GM12874 (cell line): ENCODE data around the gene TXLNA.

Experiments
- TF ChIP-seq, protein P1 (sequence below): IDR thresholded peaks from 2 replicates; pipeline ENCODE4 v1.5.1; 2011; ENCODE audit warnings: low read depth, mild to moderate bottlenecking, control low read depth, low read length, moderate library complexity; ENCODE audit not compliant: insufficient read depth

Gene TXLNA

DNA sequence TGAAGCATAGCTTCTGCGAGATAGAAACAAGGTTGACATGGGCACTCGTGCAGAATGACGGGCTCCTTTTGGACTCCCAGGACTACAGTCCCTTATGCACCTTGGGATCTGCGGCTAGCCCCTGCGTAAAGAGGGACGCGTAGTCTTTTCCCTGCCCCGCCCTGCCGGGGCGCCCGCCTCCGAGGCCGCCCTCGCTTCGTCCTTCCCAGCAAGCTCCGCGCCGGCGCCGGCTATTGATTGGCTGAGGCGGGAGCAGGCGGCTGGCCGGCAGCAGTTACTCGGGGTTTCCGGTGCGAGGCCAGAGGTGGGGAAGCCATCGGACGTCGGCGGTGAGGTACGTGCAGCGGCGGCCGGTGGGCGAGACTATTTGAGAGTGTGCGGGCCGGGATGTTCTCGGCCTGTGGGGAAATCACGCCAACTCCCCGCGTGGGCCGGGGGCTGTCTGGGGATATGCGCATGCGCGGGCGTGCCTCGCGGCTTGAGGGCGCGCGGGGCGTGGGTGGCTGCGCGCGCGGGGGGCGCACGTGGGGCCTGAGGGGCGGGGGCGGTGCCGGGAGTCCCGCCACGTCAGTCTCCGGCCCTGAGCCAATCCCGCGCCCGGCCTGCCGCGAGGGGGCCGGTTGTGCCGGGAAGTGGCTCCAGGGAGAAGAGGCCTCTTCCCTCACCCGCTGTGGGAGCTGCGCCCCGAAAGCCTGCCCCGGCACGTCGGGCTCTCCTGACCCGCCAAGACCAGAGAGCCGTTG lies at the start of gene TXLNA:
Gene TXLNA, plus strand, starts transcription at position 233 of the 743 bp plus-strand sequence. CDS start 671 bp downstream, outside the sequence.
- TF ChIP-seq, protein P1, sequence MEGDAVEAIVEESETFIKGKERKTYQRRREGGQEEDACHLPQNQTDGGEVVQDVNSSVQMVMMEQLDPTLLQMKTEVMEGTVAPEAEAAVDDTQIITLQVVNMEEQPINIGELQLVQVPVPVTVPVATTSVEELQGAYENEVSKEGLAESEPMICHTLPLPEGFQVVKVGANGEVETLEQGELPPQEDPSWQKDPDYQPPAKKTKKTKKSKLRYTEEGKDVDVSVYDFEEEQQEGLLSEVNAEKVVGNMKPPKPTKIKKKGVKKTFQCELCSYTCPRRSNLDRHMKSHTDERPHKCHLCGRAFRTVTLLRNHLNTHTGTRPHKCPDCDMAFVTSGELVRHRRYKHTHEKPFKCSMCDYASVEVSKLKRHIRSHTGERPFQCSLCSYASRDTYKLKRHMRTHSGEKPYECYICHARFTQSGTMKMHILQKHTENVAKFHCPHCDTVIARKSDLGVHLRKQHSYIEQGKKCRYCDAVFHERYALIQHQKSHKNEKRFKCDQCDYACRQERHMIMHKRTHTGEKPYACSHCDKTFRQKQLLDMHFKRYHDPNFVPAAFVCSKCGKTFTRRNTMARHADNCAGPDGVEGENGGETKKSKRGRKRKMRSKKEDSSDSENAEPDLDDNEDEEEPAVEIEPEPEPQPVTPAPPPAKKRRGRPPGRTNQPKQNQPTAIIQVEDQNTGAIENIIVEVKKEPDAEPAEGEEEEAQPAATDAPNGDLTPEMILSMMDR = no peak

DNA sequence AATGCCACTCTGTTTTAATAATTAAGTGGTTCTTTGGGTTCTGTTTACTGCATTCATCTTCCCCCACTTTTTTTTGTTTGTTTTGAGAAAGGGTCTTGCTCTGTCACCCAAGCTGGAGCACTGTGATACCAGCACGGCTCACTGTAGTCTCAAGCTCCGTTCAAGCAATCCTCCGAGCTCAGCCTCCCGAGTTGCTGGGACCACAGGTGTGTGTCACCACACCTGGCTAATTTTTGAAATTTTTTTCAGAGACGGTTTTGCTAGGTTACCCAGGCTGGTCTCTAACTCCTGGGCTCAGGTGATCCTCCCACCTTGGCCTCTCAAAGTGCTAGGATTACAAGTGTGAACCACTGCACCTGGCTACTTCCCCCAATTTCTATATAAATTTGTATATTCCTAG lies 42.4 kb upstream of the TXLNA start:
- TF ChIP-seq, protein P1 = no peak

DNA sequence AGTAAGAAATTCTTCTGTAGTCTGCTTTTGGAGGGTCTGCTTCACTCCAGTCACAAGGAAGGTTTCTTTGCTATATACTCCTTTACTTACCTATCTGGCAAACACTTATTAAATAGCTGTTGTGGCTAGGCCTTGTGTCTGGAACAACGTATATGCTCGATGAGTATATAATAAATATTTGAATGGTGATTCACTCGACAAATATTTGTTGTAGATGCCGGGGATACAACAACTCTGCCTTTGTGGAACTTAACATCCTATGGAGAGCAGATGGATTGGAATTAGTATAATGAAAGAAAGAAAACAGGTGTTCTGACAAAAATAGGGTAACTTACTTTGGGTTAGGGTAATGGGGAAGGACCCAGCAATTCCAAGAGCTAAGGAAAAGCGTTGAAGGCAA lies 40.5 kb upstream of the TXLNA start:
- TF ChIP-seq, protein P1 = no peak

DNA sequence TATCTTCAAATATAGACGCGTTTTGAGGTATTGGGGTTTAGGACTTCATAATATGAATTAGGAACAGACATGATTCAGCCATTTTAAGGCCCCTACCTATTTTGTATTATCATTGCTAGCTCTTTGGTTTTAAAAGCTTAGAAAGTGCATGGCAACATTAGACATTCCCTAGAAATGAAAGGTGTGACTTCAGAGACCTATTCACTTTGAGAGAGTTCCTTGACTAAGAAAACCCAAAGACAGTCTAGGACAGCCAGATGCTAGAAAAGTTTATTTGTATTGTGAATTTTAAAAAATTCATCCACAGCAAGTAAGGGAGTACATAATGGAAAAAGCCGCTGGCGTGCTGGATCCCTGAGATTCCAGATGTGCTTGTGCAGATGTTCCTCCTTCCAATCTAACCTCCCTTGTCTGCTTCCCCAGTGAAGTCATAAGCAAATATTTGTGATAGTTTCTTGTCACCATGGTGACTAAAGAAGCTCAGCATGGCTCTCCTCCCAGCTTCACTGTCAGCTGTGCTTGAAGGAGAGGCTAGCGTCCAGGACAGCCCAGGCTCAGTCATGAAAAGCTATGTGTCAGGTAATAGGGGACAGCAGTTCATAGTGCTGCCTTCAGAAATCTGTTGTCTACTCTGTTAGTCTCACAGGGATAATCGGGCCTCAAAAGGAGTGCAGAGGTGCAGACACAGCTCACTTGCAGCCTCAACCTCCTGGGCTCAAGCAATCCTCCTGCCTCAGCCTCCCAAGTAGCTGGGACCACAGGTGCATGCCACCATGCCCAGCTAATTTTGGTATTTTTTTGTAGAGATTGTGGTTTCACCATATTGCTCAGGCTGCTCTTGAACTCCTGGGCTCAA lies 36.8 kb upstream of the TXLNA start:
- TF ChIP-seq, protein P1 = no peak

DNA sequence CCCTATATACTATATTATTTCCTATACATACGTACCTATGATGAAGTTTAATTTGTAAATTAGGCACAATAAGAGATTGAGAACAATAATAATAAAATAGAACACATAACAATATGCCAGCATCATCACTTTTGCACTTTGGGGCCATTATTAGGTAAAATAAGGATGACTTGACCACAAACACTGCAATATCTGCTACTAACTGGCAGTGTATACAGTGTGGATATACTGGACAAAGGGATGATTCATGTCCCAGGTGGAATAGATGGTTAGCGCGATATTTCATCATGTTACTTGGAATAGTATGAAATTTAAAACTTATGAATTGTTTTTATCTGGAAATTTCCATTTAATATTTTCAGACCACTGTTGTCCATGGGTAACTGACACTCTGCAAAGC lies 35.4 kb upstream of the TXLNA start:
- TF ChIP-seq, protein P1 = no peak

DNA sequence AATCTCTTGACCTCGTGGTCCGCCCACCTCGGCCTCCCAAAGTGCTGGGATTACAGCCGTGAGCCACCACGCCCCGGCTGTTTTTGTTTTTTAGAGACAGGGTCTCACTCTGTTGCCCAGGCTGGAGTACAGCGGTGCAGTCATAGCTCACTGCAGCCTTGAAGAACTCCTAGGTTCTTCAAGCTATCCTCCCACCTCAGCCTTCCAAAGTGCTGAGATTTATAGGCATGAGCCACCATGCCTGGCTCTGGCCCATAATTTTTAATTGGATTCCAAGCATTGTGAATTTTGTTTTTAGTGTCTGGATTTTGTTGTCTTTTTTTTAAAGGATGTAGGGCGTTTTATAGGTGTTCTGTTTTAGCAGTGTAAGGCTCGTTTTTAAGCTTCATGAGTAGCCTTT lies 28.6 kb upstream of the TXLNA start:
- TF ChIP-seq, protein P1 = no peak

DNA sequence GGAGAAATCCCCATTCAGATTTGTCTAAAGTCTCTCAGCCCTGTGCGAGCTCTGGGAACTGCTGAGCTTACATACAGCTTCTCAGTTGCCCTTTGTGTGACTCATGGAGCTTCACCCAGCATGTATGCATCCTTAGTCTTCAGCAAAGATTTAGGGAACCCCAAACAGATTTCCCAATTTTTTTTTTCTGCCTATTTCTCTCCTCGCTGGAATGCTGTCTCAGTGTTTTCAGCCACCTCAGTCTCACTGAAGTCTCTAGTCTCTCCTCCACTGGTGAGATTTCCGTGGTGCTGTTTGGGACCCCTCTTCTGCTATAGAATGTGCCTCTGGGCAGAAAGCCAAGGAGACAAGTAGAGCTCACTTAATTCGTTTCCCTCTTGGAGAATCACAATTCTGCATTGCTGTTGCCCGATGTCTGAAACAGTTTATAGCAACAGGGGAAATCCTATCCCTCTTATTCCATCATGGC lies 28.1 kb upstream of the TXLNA start:
- TF ChIP-seq, protein P1 = no peak
